Right cardiac atrium (tissue), 5 donors: ENCODE measurements around the gene RCN2. TPM values are rescaled to one million over a fixed set of nuclear protein-coding genes. Genes with fewer than 3 reads are reported as not detected.

Experiments used
- ATAC-seq, 2 donors: fragments of 200-7000 bp; cut with Tn5 transposase; one replicate each; pipeline versions ENCODE4 v1.8.0 to v1.9.1; 2020; ENCODE audit warnings: moderate library complexity in 2 of 2, mild to moderate bottlenecking in 1 of 2
- DNase-seq, 3 donors: peaks; one replicate each; pipeline ENCODE4 v3.0.0-alpha.2; 2020
- H3K27ac ChIP-seq: one replicate; pipeline ENCODE4 v1.5.1; 2013; ENCODE audit warnings: mild to moderate bottlenecking, low read length, control low read depth, moderate library complexity
- H3K27me3 ChIP-seq: one replicate; pipeline ENCODE4 v1.6.1; 2013; ENCODE audit not compliant: control insufficient read depth, insufficient read depth
- H3K4me1 ChIP-seq: one replicate; pipeline ENCODE4 v1.6.1; 2013; ENCODE audit warnings: low read length; ENCODE audit not compliant: control insufficient read depth, insufficient read depth
- H3K4me3 ChIP-seq: one replicate; pipeline ENCODE4 v1.5.1; 2013; ENCODE audit warnings: low read length, control low read depth
- H3K9me3 ChIP-seq: one replicate; pipeline ENCODE4 v1.6.1; 2013; ENCODE audit warnings: low read length; ENCODE audit not compliant: control insufficient read depth
- WGBS: extraction: QIAGEN DNeasy Blood & Tissue Kit; methylation state at CpG from one replicate; pipeline ENCODE4 v1.1.7; 2013; 5-methylcytosine and 5-hydroxymethylcytosine counted together
- intact Hi-C, 4 donors: fragments of 100-400 bp; cut with DNase I; formaldehyde crosslinking; loops; one replicate each; pipeline versions ENCODE4 v1.11.0 to v1.14.0; 2022 to 2023
- polyA plus RNA-seq: library from polyadenylated mRNA; stranded (reverse); fragments of 200-250 nt; gene quantifications from one replicate; pipeline ENCODE4 v1.2.3, GENCODE V29; 2013
- total RNA-seq, 4 donors: library from RNA; stranded (reverse); fragmentation: NEBNext Ultra II Directional; extraction: Animal tissue kit (Norgen Biotek cat#: 25700); gene quantifications; one replicate each; pipeline ENCODE4 v1.2.1, GENCODE V29; 2021
- donor health status: healthy with polysubstance abuse.
- donor health status: DM: no; HTN: yes; CAD: no.
- donor health status: DM: no; HTN: no; CAD: no.
- donor health status: DM: no; HTN: yes; CAD: no; lungs with severe emphysema.
- donor health status: DM: yes; HTN: yes; CAD: no.

RCN2 gene
- total and polyA plus RNA-seq, 5 donors: 25.1 to 36.0 (median 30.1) TPM

DNA sequence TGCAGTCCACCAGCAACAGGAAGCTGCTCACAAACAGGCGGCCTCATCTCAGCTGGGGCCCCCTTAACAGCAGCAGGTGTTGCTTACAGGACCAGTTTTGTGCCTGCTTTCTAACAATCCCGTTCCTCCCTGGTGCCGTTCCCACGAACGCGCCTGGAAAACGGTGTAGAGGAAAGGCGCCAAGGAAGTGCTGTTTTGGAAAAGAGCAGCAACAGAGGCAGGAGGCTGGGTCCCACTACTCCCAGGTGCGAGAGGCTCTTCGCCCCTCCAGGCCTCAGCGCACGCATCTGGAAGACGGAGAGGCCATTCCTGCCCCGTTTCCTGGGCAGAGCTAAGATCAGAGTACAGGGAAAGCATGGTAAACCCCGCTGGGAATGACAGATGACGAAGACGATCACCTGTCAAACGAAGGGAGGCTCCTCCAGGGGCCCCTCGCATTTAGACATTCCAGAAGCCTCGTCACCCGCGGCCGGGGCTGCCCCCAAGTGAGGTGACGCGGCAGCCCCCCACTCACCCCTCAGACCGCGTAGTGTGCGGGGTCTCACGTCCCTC, 27.0 kb upstream of the RCN2 start:
- no peaks in the 10 kb centered on the region for H3K27me3 ChIP-seq
- H3K4me3 ChIP-seq: peak overlapping the region; percentile 78
- H3K9me3 ChIP-seq: no peaks in the 10 kb centered on the region
- peak overlapping the region; percentile 86 for H3K27ac ChIP-seq
- ATAC-seq: peak; percentile 41 to 42
- no peaks in the 10 kb centered on the region for H3K4me1 ChIP-seq
- WGBS: 1% methylated on average over 29 of the region's 29 CpGs
- DNase-seq: peak in 1 of 3 donors; percentile 57
- intact Hi-C loops: no loop called here

DNA sequence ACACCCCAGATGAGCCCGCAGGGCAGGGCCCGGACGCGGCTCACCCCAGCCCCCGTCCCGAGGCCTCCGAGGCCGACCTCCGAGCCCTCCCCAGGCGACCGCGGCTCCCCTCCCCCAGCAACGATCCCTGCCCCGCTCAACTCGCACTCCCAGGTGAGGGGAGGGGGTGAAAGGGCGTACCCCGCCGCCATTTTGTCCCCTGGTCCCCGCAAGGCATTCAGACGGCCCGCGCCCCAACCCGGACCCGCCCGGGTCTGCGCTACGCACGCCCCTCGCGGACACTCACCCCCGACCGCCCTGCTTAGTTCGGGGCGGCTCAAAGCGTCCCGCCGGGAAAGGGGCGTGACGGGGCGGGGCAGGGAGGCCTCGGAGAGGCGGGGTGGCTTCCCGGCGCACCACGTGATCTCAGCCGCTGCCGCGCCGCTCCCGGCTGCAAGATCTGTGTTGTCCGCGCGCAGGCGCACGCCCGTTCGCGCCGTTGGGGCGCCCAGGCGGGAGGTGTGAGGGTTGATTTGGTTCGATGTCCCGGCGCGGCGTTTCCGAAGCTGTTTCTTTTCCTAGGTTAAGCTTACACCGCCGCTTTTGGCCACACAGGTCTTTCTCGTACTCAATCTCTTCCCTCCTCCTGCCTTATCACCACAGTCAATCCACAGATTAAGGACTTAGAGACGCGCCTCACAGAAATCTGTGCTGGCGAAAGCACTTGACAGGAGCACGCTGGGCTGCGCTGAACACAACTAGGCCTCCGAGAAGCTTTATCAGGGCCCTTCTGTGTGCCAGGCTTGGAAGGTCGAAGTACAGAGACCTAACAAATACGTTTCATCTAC, 26.3 kb upstream of the RCN2 start, which contains the start of gene SCAPER:
Gene SCAPER (minus strand): TSS at position 328 of the 827 bp plus-strand sequence. CDS start 21,523 bp downstream, outside the sequence.
- H3K4me3 ChIP-seq: peak within 1 kb of the TSS; percentile 78
- intact Hi-C loops: no loop called here
- DNase-seq: peak; percentile 97 to 98 (median 98)
- WGBS: under 1% methylated on average over 78 of the region's 78 CpGs
- H3K27me3 ChIP-seq: no peaks in the 10 kb centered on the region
- peak; percentile 97 to 98 for ATAC-seq
- no peaks in the 10 kb centered on the region for H3K9me3 ChIP-seq
- no peaks in the 10 kb centered on the region for H3K4me1 ChIP-seq
- H3K27ac ChIP-seq: peak within 1 kb of the TSS; percentile 86

DNA sequence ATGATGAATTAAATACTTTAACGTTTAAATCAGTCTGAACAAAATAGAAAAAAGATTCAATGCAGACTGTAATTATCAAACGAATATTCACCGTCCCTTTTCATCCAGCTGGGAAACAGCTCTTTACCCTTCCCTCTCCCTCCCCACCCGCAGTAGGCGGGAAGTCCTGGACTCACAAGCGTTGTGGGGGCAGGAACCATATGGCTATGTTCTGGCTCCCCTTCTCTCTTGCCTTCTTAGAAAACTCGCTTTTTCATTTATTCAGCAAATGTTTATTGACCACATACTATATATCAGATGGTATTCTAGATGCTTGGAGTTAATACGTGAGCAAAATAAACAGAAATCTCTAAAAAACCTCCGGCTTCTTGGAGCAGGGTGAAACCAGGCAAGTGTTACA, 25.7 kb upstream of the RCN2 start:
- no peaks in the 10 kb centered on the region for H3K4me1 ChIP-seq
- DNase-seq: no peak
- ATAC-seq: no peak
- intact Hi-C loops: no loop called here
- H3K27ac ChIP-seq: peak overlapping the region; percentile 86
- no peaks in the 10 kb centered on the region for H3K27me3 ChIP-seq
- 23% methylated on average over 9 of the region's 9 CpGs for WGBS
- peak overlapping the region; percentile 78 for H3K4me3 ChIP-seq
- H3K9me3 ChIP-seq: no peaks in the 10 kb centered on the region

DNA sequence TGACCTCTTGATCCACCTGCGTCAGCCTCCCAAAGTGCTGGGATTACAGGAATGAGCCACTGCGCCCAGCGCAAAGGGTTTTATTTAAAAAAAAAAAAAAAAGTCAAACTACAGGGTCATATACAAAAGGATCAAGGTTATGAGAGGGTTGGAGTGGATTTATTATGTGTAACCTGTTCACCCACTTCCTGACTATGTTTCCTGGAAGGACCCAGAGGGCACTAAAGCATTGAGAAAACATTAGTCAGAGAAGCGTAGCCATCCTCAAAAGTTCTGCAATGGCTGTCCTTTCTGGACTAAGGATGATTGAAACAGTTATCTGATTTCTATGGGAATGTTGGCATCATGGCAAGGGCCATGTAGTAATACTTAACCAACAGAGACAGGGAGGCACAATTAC, 19.1 kb upstream of the RCN2 start:
- no peak for DNase-seq
- WGBS: 91% methylated on average over 4 of the region's 4 CpGs
- no peaks in the 10 kb centered on the region for H3K9me3 ChIP-seq
- H3K27me3 ChIP-seq: no peaks in the 10 kb centered on the region
- H3K27ac ChIP-seq: no peak overlapping the region
- ATAC-seq: no peak
- intact Hi-C loops: no loop called here
- no peak overlapping the region for H3K4me3 ChIP-seq
- no peaks in the 10 kb centered on the region for H3K4me1 ChIP-seq

DNA sequence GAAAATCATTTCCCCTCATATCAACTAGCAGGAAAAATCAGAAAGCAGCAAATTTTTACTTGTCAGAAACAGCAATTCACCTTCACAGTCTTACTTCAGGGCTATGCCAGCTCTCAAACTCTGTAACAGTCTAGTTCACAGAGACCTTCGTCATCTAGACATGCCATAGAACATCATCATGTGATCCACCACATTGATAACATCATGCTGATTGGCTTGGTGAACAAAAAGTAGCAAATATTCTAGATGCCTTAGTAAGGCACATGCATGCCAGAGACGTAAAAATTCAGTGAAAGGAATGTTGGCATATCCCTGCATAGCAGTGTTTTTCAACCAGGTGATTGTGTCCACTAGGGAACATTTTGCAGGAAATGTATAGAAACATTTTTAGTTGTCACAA, 17.8 kb upstream of the RCN2 start:
- ATAC-seq: no peak
- Histone ChIP-seq H3K4me1 (no peaks in the 10 kb centered on the region), H3K4me3 (no peak overlapping the region), H3K27me3 (no peaks in the 10 kb centered on the region), H3K27ac (no peak overlapping the region), H3K9me3 (no peaks in the 10 kb centered on the region)
- no peak for DNase-seq
- 68% methylated on average over 2 of the region's 2 CpGs for WGBS
- intact Hi-C loops: no loop called here

DNA sequence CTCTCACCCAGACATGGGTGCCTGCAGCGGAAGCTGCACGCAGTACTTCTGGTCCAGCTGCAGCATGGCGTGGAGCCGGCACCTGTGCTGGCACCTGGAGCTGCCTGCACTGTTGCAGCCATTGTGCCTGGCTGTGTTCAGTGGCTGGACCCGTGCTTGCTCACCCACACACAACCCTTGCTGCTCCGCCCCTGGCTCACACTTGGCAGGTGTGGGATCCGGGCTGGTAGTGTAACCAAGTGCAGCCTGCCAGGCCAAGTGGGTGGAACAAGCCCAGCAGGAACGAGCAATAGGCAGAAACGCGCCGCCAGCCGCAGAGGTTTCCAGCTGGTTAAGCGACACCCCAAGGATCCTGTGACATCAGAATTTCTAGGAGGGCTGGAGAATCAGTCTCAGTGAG, 15.2 kb upstream of the RCN2 start:
- H3K9me3 ChIP-seq: no peaks in the 10 kb centered on the region
- H3K27me3 ChIP-seq: no peaks in the 10 kb centered on the region
- ATAC-seq (no peak), DNase-seq (no peak)
- 89% methylated on average over 13 of the region's 13 CpGs for WGBS
- intact Hi-C loops: no loop called here
- H3K4me3 ChIP-seq: no peak overlapping the region
- H3K4me1 ChIP-seq: no peaks in the 10 kb centered on the region
- H3K27ac ChIP-seq: no peak overlapping the region

DNA sequence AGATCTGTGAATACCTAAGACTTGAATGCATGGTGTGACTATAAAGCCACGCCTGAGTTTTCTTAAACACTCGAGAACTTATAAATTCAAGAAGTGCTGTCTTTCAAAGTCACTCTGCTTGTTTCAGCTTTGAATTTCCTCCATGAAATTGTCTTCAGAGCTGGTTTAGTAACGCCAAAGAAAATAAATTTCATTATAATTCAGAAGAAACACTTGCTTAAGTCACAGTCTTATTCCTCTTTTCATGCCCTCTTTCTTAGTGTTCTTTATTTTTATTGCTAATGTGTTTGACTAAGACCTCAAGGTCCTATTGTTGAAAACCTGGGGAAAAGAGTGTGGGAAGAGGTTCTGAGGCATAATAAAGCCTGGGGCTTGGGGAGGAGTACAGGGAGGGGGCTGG, 3.3 kb upstream of the RCN2 start:
- Histone ChIP-seq H3K27ac (no peak overlapping the region), H3K4me1 (no peaks in the 10 kb centered on the region), H3K27me3 (no peaks in the 10 kb centered on the region), H3K9me3 (no peaks in the 10 kb centered on the region), H3K4me3 (no peak overlapping the region)
- intact Hi-C loops: no loop called here
- ATAC-seq: no peak
- 87% methylated on average over 3 of the region's 3 CpGs for WGBS
- no peak for DNase-seq

DNA sequence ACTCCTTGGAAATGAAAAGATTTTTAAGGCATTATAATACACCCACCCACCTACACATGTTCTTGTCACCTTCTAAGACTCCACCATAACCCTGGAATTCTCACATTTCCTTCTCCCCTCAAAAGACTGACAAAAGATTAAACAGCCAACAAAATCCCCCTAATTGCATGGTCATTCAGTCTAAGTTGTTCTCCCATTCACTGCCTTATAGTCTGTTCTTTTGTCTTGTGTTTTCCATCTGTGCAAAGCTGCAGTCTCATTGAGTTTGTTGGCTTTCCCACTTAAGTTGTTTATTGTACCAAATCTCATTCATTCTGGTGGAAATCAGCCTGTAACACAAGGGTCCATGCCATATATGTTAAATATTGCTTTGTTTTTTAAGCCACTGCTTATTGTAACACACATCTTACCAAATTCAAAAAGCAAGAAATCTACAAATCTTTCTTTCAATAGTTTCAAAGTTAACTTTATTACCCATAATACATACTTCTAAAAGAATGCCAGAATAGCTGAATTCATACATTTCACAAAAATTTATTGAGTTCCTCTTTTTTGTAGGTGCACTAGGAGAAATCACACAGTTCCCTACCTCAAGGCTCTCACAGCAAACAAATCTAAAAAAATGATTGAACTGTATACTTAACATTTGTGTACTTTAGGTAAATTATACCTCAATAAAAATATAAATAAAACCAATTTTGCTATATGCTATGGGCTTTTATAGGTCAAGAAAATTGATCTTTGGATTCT, 2.4 kb upstream of the RCN2 start:
- Histone ChIP-seq H3K4me3 (no peak overlapping the region), H3K4me1 (no peaks in the 10 kb centered on the region), H3K9me3 (no peaks in the 10 kb centered on the region), H3K27ac (no peak overlapping the region), H3K27me3 (no peaks in the 10 kb centered on the region)
- ATAC-seq (no peak), DNase-seq (no peak)
- intact Hi-C loops: no loop called here

DNA sequence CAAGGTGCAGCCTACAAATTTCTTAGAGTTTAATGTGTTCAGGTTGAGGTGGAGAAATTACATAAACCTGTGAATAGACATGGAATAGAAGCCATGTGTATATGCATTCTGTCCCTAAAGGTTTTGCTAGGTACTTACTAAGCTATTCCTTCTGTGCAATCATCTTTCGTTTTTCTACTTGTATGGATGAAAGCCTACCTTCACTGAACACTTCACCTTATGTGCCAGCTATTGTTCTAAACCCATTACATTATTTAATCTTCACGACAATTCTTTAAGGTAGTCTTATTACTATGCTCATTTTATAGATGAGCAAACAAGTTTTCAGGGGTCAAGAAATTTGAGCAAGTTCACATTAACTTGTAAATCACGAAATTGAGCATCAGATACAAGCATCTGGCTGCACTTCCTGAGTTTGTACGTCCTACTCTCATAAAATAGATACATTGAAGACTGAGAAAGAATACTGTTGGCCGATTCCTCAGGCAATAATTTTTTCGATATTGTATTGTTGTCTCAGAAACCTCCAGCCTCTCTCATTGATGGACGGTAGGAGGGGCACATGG, 635 bp upstream of the RCN2 start:
- 22% methylated on average over 7 of the region's 7 CpGs for WGBS
- no peaks in the 10 kb centered on the region for H3K9me3 ChIP-seq
- intact Hi-C loops: no loop called here
- no peaks in the 10 kb centered on the region for H3K27me3 ChIP-seq
- DNase-seq (no peak), ATAC-seq (no peak)
- peak overlapping the region; percentile 73 for H3K4me3 ChIP-seq
- H3K27ac ChIP-seq: peak overlapping the region; percentile 93
- H3K4me1 ChIP-seq: no peaks in the 10 kb centered on the region

DNA sequence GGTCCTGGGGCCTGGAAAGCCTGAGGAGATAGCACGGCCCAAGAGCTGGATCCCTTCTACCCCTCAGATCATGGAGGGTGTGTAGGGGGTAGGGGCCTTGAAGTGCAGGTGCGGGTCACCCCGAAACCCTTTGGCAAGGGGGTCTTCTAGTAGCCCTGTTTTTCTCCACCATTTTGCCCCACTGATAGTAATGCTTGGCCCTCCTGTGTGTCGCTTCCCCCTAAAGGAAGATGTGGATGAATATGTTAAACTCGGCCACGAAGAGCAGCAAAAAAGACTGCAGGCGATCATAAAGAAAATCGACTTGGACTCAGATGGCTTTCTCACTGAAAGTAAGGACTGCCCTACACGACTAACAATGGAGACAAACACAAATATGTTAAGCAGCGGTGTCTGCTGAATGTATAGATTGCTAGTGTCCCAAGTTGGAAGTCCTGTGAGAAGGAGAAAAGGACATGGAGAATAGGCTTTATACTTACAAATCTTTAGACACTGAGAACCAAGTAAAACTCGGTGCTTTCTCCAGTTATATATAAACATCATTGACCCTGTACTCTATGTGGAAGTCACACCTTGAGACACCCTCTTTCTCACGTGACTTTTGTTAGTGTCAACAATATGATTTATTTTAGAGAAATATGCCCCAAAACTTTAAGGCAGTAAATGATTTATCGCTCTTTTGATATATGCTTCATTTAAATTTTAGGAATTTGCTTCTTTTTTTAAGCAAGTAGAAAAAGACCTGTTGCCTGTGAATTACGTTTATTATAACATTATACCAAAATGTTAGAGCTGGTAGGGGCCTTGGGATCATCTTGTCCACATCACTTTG, 802 bp downstream of the RCN2 start:
- peak overlapping the region; percentile 79 for H3K4me3 ChIP-seq
- intact Hi-C loops: no loop called here
- no peaks in the 10 kb centered on the region for H3K9me3 ChIP-seq
- ATAC-seq (no peak), DNase-seq (no peak)
- no peak overlapping the region for H3K27ac ChIP-seq
- no peaks in the 10 kb centered on the region for H3K27me3 ChIP-seq
- no peaks in the 10 kb centered on the region for H3K4me1 ChIP-seq
- 20% methylated on average over 14 of the region's 14 CpGs for WGBS
